NOMO-1 (cell line): ENCODE data around the gene PKD2L2.
"Not testable (repeated sequence)": the region's sequence is repeated elsewhere in the genome, so short reads cannot be mapped to it uniquely, and the experiment has no call there.

ENCODE experiments used
- DNase-seq, 2 experiments: peaks; one replicate each; lab custom pipeline; 2025; ENCODE audit not compliant: unreplicated experiment in 2 of 2; lab: John Stamatoyannopoulos, UW

The PKD2L2 gene

DNA sequence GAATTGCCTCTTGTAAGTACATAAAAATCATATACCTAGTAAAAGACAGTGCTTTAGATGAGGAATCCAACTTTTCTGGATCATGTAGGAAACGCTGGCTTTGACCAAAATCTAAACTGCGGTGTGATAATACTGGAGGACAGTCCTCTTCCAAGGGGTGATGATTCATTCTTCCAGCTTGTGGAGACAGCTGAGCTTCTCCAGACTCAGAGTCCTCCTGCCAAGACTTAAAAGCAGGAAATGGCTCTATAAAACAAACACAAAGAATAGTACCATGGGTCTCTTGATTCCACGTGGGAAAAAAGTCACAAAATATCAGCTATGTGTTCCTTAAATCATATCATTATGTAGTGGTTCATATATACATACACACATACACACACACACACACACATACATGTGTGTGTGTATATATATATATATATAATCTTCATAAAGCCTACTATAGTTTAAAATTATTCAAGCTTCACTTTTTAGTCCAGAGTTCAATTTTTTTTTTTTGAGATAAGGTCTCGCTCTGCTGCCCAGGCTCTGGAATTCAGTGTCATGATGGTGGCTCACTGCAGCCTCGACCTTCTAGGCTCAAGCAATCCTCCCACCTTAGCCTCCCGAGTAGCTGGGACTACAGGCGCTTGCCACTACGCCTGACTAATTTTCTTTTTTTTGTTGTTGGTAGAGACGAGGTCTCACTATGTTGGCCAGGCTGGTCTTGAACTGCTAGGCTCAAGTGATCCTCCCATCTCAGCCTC, 65.0 kb downstream of the PKD2L2 start:
- DNase-seq, result no peak

DNA sequence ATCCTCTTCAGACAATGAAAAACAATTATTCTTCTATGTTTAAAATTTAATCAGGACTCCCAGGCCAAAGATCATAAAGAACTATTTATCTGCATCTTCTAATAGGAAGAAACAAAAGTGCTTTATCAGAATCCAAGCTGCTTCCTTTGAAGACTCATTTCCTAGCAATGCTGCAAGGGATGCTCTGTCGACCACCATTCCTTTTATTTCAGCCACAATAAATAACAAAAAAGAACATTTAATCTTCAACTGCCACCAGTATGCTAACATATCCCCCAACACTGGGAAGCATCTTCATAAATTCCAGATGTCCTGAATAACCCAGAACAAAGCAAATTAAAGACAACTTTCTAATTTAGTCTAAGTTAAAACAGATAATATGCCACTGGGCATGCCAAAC, 68.7 kb downstream of the PKD2L2 start:
- DNase-seq, result no peak

DNA sequence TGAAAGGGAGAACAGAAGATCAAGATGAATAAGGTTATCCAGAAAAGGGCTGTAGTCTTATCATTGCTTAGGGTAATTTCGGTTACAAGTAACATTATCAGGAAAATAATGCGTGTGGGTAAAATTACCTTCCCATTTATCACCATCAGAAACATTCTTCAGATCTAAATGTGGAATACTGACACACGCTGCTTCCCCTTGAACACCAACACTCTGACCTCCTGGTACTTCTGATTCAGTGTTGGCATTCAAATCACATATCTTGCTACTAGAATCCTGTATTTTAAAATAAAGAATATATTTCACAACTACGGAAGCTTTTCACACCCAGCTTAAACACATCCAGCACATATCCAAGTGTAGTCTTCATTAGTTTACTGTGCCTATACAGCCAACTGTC, 70.2 kb downstream of the PKD2L2 start:
- no peak for DNase-seq

DNA sequence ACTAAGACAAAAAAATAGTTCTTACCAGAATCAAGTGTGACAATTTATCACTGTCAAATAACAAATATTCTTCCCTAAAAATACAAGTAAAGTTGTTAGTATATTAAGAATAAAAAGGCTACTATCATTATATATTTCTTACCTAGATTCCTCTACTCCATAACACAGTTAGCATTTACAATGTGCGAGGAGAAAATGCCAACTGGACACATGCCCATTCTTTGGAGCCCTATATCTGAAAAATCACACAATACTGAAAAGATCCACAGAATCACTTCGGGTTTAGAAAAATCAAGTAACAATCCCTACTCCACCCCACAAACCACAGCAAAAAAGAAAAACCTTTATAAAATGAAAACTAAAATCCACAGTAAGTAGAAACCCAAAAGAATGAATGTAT, 70.9 kb downstream of the PKD2L2 start:
- no peak for DNase-seq

DNA sequence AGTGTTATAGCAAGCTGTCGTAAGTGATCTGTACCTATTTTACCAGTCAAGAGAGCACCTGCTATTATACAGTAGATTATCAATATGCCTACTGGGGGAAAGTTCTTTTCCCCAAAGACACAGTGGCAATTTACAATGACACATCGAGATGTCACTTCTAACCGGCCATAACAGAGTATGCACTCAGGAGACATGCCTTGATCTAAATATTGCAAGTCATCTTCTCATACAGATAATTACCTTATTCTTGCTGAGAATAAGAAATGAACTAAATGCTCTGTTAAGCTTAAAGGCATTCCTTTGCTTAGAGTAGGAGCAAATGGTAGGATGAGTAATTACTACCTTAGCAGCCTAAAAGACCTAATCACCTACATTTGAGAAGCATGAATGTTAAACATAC, 71.6 kb downstream of the PKD2L2 start:
- DNase-seq, result no peak

DNA sequence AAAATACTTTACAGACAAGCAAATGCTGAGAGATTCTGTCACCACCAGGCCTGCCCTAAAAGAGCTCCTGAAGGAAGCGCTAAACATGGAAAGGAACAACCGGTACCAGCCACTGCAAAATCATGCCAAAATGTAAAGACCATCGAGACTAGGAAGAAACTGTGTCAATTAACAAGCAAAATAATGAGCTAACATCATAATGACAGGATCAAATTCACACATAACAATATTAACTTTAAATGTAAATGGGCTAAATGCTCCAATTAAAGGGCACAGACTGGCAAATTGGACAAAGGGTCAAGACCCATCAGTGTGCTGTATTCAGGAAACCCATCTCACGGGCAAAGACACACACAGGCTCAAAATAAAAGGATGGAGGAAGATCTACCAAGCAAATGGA, 81.1 kb downstream of the PKD2L2 start:
- DNase-seq, result not testable (repeated sequence)

DNA sequence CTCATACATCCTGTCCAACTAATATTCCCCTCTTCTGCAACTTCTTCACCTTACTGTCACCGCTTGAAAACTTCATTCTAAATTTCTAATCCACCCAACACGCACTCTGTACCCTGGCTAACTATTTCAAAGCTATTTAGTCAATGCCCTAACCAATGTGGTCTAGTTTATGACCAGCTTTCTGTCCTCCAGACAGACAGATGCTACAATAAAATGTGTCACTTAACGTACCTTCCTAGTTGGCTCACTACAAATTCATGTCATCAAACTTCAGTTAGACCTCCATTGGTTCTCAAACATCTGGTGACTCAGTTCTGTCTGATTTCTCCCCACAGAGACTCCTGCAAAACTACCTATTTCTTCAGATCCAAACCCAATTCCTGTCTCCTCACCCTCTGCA, 86.0 kb downstream of the PKD2L2 start:
- DNase-seq, result no peak

DNA sequence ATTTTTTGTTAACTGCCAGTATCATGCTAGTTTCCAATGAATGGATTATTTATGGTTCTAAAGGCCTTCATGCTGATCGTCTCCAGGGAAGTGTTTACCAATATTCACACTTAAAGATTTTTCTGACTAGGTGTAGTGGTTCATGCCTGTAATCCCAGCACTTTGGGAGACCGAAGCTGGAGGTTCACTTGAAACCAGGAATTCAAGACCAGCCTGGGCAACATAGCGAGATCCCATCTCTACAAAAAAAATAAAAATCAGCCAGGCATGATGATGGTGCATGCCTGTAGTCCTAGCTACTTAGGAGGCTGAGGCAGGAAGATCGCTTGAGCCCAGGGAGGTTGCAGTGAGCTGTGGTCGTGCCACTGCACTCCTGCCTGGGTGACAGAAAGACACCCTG, 100.2 kb downstream of the PKD2L2 start:
- DNase-seq, result no peak
